A549 (cell line): Measurements from ENCODE around the gene KRT17. TPM values are rescaled to one million over a fixed set of nuclear protein-coding genes. Genes with fewer than 3 reads are reported as not detected.
A peak's percentile ranks its signal among the peaks of the same experiment; 100 is the strongest.

ENCODE experiments used
- ATAC-seq, 2 experiments: fragments of 200-7000 bp in 1 of 2; fragments of >200 bp in 1 of 2; cut with Nextera tagmentation in 1 of 2; cut with Tn5 transposase in 1 of 2; 3 replicates each; pipeline versions ENCODE4 v1.8.0 to v1.9.1; 2018 to 2020; ENCODE audit warnings: mild to moderate bottlenecking in 1 of 2, moderate library complexity in 1 of 2
- CTCF ChIA-PET: fragments of 300-600 bp; sonication (Branson Sonifier 250); formaldehyde crosslinking; extraction: SDS; loops from one replicate; lab custom pipeline; 2021; ENCODE audit warnings: antibody characterized with exemption, inconsistent platforms; lab: Yijun Ruan, JAX
- POLR2A ChIA-PET: fragments of 350-600 bp; formaldehyde crosslinking; extraction: SDS; loops from one replicate; lab custom pipeline; 2021; ENCODE audit warnings: antibody characterized with exemption, inconsistent platforms; lab: Yijun Ruan, JAX
- DNase-seq, 2 experiments: peaks; one replicate each; pipeline versions ENCODE4 v3.0.0 to v3.0.0-alpha.2; 2011 to 2016; ENCODE audit warnings: low read depth in 1 of 2, low spot score in 1 of 2
- FAIRE-seq: peaks from 2 replicates; lab custom pipeline; 2011; peaks lifted over from hg19 to GRCh38; lab: Jason Lieb, UNC
- H3K27ac ChIP-seq, 2 experiments: fragments of >200 bp; sonication (Bioruptor Twin); formaldehyde crosslinking; 3 replicates each; pipeline ENCODE4 v1.5.1; 2016 to 2017
- H3K4me1 ChIP-seq: fragments of >200 bp; sonication (Bioruptor Twin); formaldehyde crosslinking; 3 replicates; pipeline ENCODE4 v1.6.1; 2016
- H3K4me2 ChIP-seq: fragments of >200 bp; sonication (Bioruptor Twin); formaldehyde crosslinking; 3 replicates; pipeline ENCODE4 v1.6.1; 2016
- H3K4me3 ChIP-seq: fragments of >200 bp; sonication (Bioruptor Twin); formaldehyde crosslinking; 3 replicates; pipeline ENCODE4 v1.5.1; 2016
- H3K9me3 ChIP-seq: fragments of >200 bp; sonication (Bioruptor Twin); formaldehyde crosslinking; 3 replicates; pipeline ENCODE4 v1.6.1; 2016
- BCL3 ChIP-seq: fragments of >200 bp; sonication (Bioruptor Twin); formaldehyde crosslinking; IDR thresholded peaks from 3 replicates; pipeline ENCODE4 v1.6.1; 2016
- CHD2 ChIP-seq: fragments of 150-350 bp; IDR thresholded peaks from 2 replicates; pipeline ENCODE4 v1.6.1; 2014; ENCODE audit warnings: low read length; ENCODE audit not compliant: partially characterized antibody
- CTCF ChIP-seq: fragments of >200 bp; sonication (Bioruptor Twin); formaldehyde crosslinking; IDR thresholded peaks from 3 replicates; pipeline ENCODE4 v1.5.1; 2016
- EHMT2 ChIP-seq: fragments of 200-600 bp; sonication (generic); IDR thresholded peaks from 2 replicates; pipeline ENCODE4 v1.6.1; 2016; ENCODE audit warnings: antibody characterized with exemption, low read depth, mild to moderate bottlenecking, moderate library complexity
- EP300 ChIP-seq, 2 experiments: fragments of >200 bp; sonication (Bioruptor Twin); formaldehyde crosslinking; IDR thresholded peaks; 2 replicates in 1 of 2; 3 replicates in 1 of 2; pipeline ENCODE4 v1.6.1; 2016 to 2017
- ESRRA ChIP-seq: fragments of 150-350 bp; IDR thresholded peaks from 2 replicates; pipeline ENCODE4 v1.6.1; 2014; ENCODE audit warnings: mild to moderate bottlenecking, low read length, borderline replicate concordance
- FOSB ChIP-seq: fragments of 250-450 bp; sonication (Bioruptor Pico); IDR thresholded peaks from 2 replicates; pipeline ENCODE4 v1.5.0; 2020; ENCODE audit warnings: mild to moderate bottlenecking, moderate library complexity
- FOSL2 ChIP-seq, 2 experiments: fragments of 450-650 bp in 1 of 2; fragments of >200 bp in 1 of 2; sonication (Bioruptor Twin) in 1 of 2; formaldehyde crosslinking; IDR thresholded peaks; 2 replicates each; pipeline versions ENCODE4 v1.5.0 to v1.6.1; 2016 to 2020; ENCODE audit warnings: mild to moderate bottlenecking in 1 of 2, moderate library complexity in 1 of 2
- FOXS1 ChIP-seq: fragments of 250-450 bp; sonication (Bioruptor Pico); IDR thresholded peaks from 2 replicates; pipeline ENCODE4 v1.5.0; 2020; ENCODE audit warnings: mild to moderate bottlenecking, moderate library complexity
- HDAC2 ChIP-seq: fragments of 200-600 bp; sonication (generic); IDR thresholded peaks from 2 replicates; pipeline ENCODE4 v1.6.1; 2016
- HES2 ChIP-seq: fragments of >200 bp; sonication (Bioruptor Twin); formaldehyde crosslinking; IDR thresholded peaks from 2 replicates; pipeline ENCODE4 v1.6.1; 2016
- HOXB13 ChIP-seq: fragments of 250-450 bp; sonication (Bioruptor Pico); IDR thresholded peaks from 2 replicates; pipeline ENCODE4 v1.5.0; 2020; ENCODE audit warnings: low read depth, mild to moderate bottlenecking, moderate library complexity
- HOXB5 ChIP-seq: fragments of 250-450 bp; sonication (Bioruptor Pico); IDR thresholded peaks from 2 replicates; pipeline ENCODE4 v1.5.0; 2020; ENCODE audit warnings: mild to moderate bottlenecking, moderate library complexity
- JUNB ChIP-seq: fragments of >200 bp; sonication (Bioruptor Twin); formaldehyde crosslinking; IDR thresholded peaks from 2 replicates; pipeline ENCODE4 v1.6.1; 2016
- KDM1A ChIP-seq: fragments of 200-600 bp; sonication (generic); IDR thresholded peaks from 2 replicates; pipeline ENCODE4 v1.6.1; 2016; ENCODE audit warnings: low read depth, mild to moderate bottlenecking
- MAFK ChIP-seq: fragments of 450-650 bp; IDR thresholded peaks from 2 replicates; pipeline ENCODE4 v1.6.1; 2014; ENCODE audit not compliant: partially characterized antibody
- MAX ChIP-seq: IDR thresholded peaks from 2 replicates; pipeline ENCODE4 v1.6.1; 2012
- MAZ ChIP-seq: fragments of 150-350 bp; IDR thresholded peaks from 2 replicates; pipeline ENCODE4 v1.6.1; 2014; ENCODE audit warnings: antibody characterized with exemption, low read depth, low read length, borderline replicate concordance
- MYC ChIP-seq: IDR thresholded peaks from 2 replicates; pipeline ENCODE4 v1.6.1; 2012; ENCODE audit warnings: mild to moderate bottlenecking, inconsistent platforms, low read length, improper control_type of control experiment, borderline replicate concordance
- NPAS2 ChIP-seq: fragments of 250-450 bp; sonication (Bioruptor Pico); IDR thresholded peaks from 2 replicates; pipeline ENCODE4 v1.8.0; 2022; ENCODE audit warnings: mild to moderate bottlenecking, moderate library complexity, borderline replicate concordance
- PBX3 ChIP-seq: IDR thresholded peaks from 2 replicates; pipeline ENCODE4 v1.6.1; 2012
- PHF8 ChIP-seq: fragments of 200-600 bp; sonication (generic); IDR thresholded peaks from 2 replicates; pipeline ENCODE4 v1.6.1; 2016; ENCODE audit warnings: low read depth, mild to moderate bottlenecking, antibody characterized with exemption, moderate library complexity, borderline replicate concordance
- POLR2A ChIP-seq: IDR thresholded peaks from 2 replicates; pipeline ENCODE4 v1.6.1; 2012; ENCODE audit warnings: mild to moderate bottlenecking, low read length
- RAD21 ChIP-seq, 2 experiments: fragments of >200 bp in 1 of 2; sonication (Bioruptor Twin) in 1 of 2; formaldehyde crosslinking in 1 of 2; IDR thresholded peaks in 1 of 2; conservative IDR thresholded peaks in 1 of 2; 2 replicates in 1 of 2; 3 replicates in 1 of 2; pipeline ENCODE4 v1.6.1; 2012 to 2018; ENCODE audit warnings: inconsistent platforms in 1 of 2
- SMC3 ChIP-seq: fragments of >200 bp; sonication (Bioruptor Twin); formaldehyde crosslinking; IDR thresholded peaks from 3 replicates; pipeline ENCODE4 v1.6.1; 2018; ENCODE audit warnings: inconsistent platforms
- SREBF2 ChIP-seq: fragments of 450-650 bp; IDR thresholded peaks from 2 replicates; pipeline ENCODE4 v1.6.1; 2014; ENCODE audit warnings: mild to moderate bottlenecking, moderate library complexity
- TP53 ChIP-seq: fragments of 250-450 bp; sonication (Bioruptor Pico); IDR thresholded peaks from 2 replicates; pipeline ENCODE4 v1.5.0; 2021; ENCODE audit warnings: mild to moderate bottlenecking, moderate library complexity
- USF2 ChIP-seq: fragments of 450-650 bp; IDR thresholded peaks from 2 replicates; pipeline ENCODE4 v1.6.1; 2014; ENCODE audit warnings: antibody characterized with exemption
- ZFP36 ChIP-seq: fragments of 450-650 bp; IDR thresholded peaks from 2 replicates; pipeline ENCODE4 v1.6.1; 2014; ENCODE audit warnings: borderline replicate concordance; ENCODE audit not compliant: partially characterized antibody
- ZNF302 ChIP-seq: fragments of 250-450 bp; sonication (Bioruptor Pico); IDR thresholded peaks from 2 replicates; pipeline ENCODE4 v1.9.0; 2021; ENCODE audit warnings: inconsistent platforms, mild to moderate bottlenecking, moderate library complexity
- ZSCAN20 ChIP-seq: fragments of 250-450 bp; sonication (Bioruptor Pico); IDR thresholded peaks from 2 replicates; pipeline ENCODE4 v1.8.0; 2022; ENCODE audit warnings: mild to moderate bottlenecking, moderate library complexity
- WGBS: methylation state at CpG from one replicate; pipeline ENCODE4 v1.1.6; 2017; ENCODE audit errors: missing lambda C conversion rate; 5-methylcytosine and 5-hydroxymethylcytosine counted together
- polyA plus RNA-seq, 4 experiments: library from polyadenylated mRNA; depleted of rRNA in 3 of 4; stranded (reverse); fragments of >200 nt; fragmentation: RNase III in 1 of 4; extraction: RNeasy Plus Mini Kit Qiagen cat#74134 plus additional on column Dnase treatment in 1 of 4; gene quantifications; 2 replicates in 3 of 4; 3 replicates in 1 of 4; pipeline ENCODE4 v1.2.3, GENCODE V29; 2011 to 2017

Gene KRT17
- polyA plus RNA-seq, 2 of the 4 experiments (the other 2 are of a cell fraction) = 0.43 to 1.2 TPM

- CTCF ChIA-PET = interaction anchor here (0.6 to 20.9 kb wide), 60 partner anchors 16 to 1367 kb away, joined by 3 to 678 read pairs (median 4); partner anchors contain the start of genes EIF1, KRT10 and SMARCE1
- Histone ChIP-seq H3K9me3 (no peaks in the 10 kb centered on the region), H3K4me3 (no peak overlapping the region), H3K4me2 (peak overlapping the region; percentile 95), H3K27ac (peak overlapping the region; percentile 86 to 92), H3K4me1 (peaks cover 23% of the 10 kb centered on the region)
- no peak for DNase-seq
- WGBS = 36% methylated on average over 23 of the region's 23 CpGs
- no peak for TF ChIP-seq MYC
- TF ChIP-seq POLR2A = no peak
- no peak for TF ChIP-seq ZFP36
- TF ChIP-seq HOXB5 = no peak
- no peak for TF ChIP-seq PHF8
- peak; percentile 2; the same call in 1 of the 2 replicates for TF ChIP-seq MAX
- TF ChIP-seq USF2 = no peak
- POLR2A ChIA-PET = interaction anchor here (0.7 to 2.3 kb wide), 3 partner anchors 12 to 118 kb away, joined by 3 to 19 read pairs (median 3); partner anchors contain the start of gene EIF1
- ATAC-seq = peak in 1 of 2 experiments; percentile 1; a peak in 3 of 6 replicates
- FAIRE-seq = no peak
These were observed 43.1 kb upstream of the KRT17 start for GRCh38 chr17:41667280-41668041.

- FAIRE-seq (no peak), DNase-seq (peak; percentile 84 to 96), ATAC-seq (peak; percentile 64 to 82)
- POLR2A ChIA-PET = interaction anchor here (1.3 to 2.3 kb wide), 6 partner anchors 12 to 810 kb away, joined by 3 to 19 read pairs (median 12); partner anchors contain the start of gene EIF1
- Histone ChIP-seq H3K9me3 (no peaks in the 10 kb centered on the region), H3K4me3 (peak overlapping the region; percentile 47), H3K4me1 (peaks cover 23% of the 10 kb centered on the region), H3K4me2 (peak overlapping the region; percentile 95), H3K27ac (peak overlapping the region; percentile 86 to 92)
- WGBS = 2% methylated on average over 20 of the region's 23 CpGs
- CTCF ChIA-PET = interaction anchor here (0.6 to 20.9 kb wide), 73 partner anchors 17 to 1357 kb away, joined by 3 to 678 read pairs (median 4); partner anchors contain the start of genes EIF1, KRT10, KRT19 and KRT24
- no peak for TF ChIP-seq NPAS2
- TF ChIP-seq EHMT2 = no peak
- no peak for TF ChIP-seq MAZ
- no peak for TF ChIP-seq BCL3
- no peak for TF ChIP-seq KDM1A
- no peak for TF ChIP-seq ZFP36
- TF ChIP-seq CHD2 = no peak
- peak; percentile 96 for TF ChIP-seq CTCF
- TF ChIP-seq ZNF302 (CRISPR knock-in tag) = no peak
- TF ChIP-seq FOSL2 (IDR thresholded peaks at IDR 0.05) = no peak
- no peak for TF ChIP-seq FOSL2 (CRISPR knock-in tag; IDR thresholded peaks at IDR 0.05)
- 0 out of 2 replicates have a peak, but pooled peaks have one; percentile 23 for TF ChIP-seq MYC
- TF ChIP-seq HDAC2 = no peak
- no peak for TF ChIP-seq HES2
- no peak for TF ChIP-seq SREBF2
- TF ChIP-seq HOXB13 (CRISPR knock-in tag) = no peak
- TF ChIP-seq ZSCAN20 (CRISPR knock-in tag) = no peak
- TF ChIP-seq MAFK = no peak
- peak; percentile 85 for TF ChIP-seq SMC3
- TF ChIP-seq PBX3 = no peak
- TF ChIP-seq TP53 (CRISPR knock-in tag) = no peak
- TF ChIP-seq JUNB = no peak
- no peak for TF ChIP-seq EP300 (IDR thresholded peaks at IDR 0.05)
- TF ChIP-seq ESRRA = no peak
- TF ChIP-seq FOSB (CRISPR knock-in tag) = no peak
- TF ChIP-seq FOXS1 (CRISPR knock-in tag) = no peak
- peak; percentile 93 to 98 for TF ChIP-seq RAD21 (conservative IDR thresholded peaks at IDR 0.05 in 1 of 2, IDR thresholded peaks at IDR 0.05 in 1 of 2)
These were observed 42.4 kb upstream of the KRT17 start for GRCh38 chr17:41666708-41667279.
